Fibroblast of skin of left biceps (primary cell): ENCODE measurements around the gene ARMC2.
"Not testable (repeated sequence)": the region's sequence is repeated elsewhere in the genome, so short reads cannot be mapped to it uniquely, and the experiment has no call there.

Experiments used
- DNase-seq, 2 experiments: peaks; one replicate each; pipeline ENCODE4 v3.0.0-alpha.2; 2013; ENCODE audit warnings: low read depth in 2 of 2

Gene ARMC2, protein sequence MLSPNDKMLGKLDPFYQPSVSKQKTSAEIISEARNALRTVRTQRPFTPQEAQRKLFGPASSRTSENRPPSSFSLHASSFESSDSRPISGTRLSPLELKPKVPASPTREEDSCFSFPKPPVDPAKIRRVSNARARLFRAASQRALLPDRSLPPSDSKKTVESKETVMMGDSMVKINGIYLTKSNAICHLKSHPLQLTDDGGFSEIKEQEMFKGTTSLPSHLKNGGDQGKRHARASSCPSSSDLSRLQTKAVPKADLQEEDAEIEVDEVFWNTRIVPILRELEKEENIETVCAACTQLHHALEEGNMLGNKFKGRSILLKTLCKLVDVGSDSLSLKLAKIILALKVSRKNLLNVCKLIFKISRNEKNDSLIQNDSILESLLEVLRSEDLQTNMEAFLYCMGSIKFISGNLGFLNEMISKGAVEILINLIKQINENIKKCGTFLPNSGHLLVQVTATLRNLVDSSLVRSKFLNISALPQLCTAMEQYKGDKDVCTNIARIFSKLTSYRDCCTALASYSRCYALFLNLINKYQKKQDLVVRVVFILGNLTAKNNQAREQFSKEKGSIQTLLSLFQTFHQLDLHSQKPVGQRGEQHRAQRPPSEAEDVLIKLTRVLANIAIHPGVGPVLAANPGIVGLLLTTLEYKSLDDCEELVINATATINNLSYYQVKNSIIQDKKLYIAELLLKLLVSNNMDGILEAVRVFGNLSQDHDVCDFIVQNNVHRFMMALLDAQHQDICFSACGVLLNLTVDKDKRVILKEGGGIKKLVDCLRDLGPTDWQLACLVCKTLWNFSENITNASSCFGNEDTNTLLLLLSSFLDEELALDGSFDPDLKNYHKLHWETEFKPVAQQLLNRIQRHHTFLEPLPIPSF

DNA sequence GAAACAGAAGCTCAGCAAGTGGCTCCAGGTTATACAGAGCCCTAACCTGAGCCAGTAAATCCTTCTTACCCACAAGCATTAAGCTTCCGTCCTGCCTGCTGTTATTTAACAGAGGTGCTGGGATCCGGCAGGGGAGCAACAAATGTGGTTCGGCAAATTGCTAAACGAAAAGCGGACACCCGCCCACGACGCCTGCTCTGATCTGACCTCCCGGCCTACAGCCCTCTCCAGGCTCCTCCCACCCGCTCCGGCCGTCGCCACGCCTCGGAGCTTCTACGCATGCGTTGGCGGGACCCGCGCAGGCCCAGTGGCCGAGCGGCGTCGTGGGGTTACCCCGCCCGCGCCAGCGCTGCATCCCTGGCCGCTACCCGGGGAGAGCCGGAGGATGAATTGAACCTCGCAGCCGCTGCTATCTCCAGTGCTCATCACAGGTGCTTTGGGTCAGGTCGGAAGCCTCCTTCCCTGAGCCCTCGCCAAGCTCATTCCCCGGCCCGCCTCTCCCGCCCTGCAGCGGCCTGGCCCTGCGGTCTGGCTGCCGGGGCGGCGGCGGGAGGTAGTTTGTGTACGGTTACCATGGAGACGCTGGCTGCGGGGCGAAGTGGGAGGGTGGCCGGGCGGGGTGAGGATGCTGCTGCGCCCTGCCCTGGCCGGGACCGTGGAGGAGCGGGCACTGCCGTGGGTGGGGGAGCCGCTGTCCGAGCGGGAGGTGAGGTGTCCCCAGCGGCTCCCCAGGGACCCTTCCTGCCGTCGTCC is at the start of gene ARMC2:
ARMC2 (plus strand) TSS at position 307 of the 753 bp plus-strand sequence. CDS start 5,846 bp downstream, outside the sequence.
- DNase-seq, result peak; percentile 53 to 60

DNA sequence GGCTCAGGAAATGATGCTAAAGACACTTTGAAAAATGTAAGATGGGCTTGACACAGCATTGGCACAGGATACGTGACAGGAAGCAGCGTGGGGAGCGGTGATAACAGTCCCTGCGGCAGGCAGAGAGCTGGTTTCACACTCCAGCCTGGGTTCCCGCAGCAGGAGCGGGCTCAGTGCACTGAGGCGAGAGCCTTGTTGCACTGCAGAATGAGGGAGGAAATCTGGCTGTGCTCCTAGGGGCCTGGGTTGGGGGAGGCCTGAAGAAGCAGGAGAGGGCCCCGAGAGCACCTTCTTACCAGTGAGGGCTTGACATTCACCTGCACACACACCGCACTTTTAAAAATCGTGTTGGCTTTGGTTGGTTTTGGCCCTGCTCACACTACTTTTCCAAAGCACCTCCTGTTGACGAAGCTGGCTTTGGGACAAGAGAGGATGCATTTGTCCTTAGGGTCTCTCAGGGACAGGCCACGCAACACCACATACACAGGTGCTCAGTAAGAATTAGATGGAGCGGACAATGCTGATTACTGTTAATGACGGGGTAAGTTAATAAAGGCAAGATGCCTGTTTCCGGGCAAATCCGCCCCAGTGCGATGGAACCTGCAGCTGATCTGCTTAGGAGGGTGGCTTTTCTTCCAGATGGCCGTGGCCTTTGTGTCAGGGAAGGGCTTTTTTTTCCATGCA is 49.4 kb upstream of the ARMC2 start:
- DNase-seq, result no peak

DNA sequence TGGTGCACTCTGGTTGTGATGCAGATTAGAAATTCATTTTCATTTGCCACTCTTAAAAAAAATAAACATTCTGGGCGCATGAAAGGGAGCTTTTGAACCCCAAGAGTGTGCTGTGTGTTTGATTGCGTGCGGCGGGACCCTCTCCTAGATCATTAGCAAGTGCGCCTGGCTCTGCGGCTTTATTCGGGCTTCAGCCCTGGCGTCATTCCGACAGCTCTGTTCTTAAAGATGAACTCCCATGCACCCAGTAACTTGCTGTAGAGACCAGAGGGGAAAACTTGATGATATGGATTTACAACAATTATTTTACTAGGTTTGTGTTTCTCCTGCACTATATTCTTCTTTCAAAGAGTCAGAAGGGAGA is 48.9 kb upstream of the ARMC2 start:
- DNase-seq, result no peak

DNA sequence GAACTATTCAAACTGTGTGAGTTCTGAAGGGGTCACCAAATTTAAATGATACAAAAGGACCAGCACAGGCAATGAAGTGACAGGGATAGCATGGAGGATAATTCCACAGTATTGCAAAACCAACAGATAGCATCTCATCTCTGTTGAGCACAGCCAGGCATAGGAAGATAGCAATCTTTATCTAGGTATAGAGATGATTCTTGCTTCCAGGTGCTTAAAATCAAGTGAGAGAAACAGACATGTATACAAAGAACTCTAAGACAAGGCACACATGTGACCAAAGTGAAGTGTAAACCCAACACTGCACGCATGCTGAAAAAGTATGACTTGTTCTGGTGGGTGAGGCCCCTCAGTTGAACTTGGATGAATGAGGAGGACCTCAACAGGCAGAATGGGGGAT is 48.4 kb upstream of the ARMC2 start:
- DNase-seq, result no peak

DNA sequence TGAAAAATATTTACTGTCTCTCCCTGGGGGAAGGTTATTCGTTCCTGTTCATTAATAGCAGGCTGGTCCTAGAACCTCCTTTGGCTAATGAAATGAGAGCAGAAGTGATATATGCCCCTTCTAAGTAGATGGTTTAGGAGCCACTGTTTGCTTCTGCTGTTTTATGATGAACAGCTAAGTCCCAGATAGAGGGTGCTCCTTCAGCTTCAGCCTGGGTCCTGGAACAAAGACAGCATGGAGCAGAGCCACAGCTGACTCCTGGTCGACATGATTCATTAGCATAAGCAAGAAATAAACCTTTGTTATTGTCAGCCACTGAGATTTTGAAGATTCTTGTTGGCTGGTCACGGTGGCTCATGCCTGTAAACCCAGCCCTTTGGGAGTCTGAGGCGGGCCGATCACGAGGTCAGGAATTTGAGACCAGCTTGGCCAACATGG is 47.8 kb upstream of the ARMC2 start:
- DNase-seq, result no peak

DNA sequence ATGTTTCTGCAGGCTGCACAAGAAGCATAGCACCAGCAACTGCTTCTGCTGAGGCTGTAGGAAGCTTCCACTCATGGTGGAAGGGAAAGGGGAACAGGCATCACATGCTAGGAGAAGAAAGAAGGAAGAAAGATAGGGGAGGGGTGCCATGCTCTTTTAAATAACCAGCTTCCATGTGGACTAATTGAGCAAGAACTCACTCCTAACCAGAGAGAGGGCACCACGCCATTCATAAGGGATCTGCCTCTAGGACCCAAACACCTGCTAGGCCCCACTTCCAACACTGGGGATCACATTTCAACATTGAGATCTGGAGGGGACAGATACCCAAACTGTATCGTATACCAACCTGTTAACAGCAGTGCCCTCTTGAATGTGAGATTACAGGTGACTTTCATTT is 46.9 kb upstream of the ARMC2 start:
- no peak for DNase-seq

DNA sequence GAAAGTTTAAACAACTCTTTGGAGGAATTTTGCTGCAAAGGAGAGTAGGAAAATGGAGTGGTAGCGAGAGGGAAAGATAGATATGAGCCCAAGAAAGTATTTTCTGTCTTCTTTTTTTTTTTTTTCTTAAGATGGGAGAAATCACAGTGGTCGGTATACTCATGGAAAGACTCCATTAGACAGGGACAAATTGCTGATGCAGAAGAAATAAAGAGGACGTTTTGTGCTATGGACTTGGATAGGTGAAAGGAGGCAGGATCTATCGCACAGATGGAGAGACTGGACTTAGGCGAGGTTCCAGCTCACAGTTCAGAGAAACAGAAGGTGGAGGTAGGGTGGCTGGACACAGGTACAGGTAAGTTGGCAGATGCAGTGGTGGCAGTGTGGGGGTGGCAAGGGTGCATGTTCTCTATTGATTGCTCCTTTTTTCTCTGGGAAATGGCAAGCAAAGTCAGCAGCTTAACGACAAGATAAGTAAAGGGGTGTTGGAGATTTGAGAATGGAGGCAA is 44.2 kb upstream of the ARMC2 start:
- DNase-seq, result no peak

DNA sequence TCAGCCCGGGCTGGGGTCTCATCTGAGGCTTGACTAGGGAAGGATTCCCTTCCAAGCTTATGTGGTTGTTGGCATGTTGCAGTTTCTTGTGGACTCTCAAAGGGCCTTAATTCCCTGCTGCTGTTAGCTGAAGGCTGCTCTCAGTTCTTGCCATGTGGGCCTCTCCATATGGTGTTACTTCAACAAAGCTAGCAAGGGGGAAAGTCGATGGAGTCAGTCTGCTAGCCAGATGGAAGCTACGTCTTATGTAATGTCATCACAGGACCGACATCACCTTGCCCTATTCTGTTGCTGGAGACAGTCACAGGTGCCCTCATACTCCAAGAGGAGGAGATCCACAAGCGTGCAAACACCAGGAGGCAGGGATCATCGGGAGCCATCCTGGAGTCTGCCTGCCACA is 43.3 kb upstream of the ARMC2 start:
- no peak for DNase-seq

DNA sequence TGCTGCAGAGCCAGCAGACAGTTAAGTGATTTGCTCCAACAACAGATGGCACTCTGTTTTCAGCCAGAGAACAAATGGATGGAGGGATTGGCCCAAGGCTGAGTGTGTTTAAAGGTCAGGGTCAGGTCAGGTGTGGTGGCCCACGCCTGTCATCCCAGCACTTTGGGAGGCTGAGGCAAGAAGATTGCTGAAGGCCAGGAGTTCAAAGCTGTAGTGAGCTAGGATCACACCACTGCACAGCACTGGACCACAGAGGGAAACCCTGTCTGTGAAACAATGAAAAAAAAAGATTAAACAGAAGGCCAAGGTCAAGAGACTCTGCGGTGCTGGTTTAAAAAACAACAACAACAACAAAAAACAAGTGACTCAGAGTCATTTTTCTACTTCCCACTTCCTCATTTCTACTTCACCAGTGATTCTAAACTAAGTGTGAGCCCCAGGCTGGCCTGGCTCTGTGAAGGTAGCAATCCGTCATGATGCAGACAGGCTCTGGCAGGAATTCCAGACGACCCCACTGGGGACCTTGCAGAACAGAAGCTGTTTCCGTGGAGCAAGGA is 42.5 kb upstream of the ARMC2 start:
- DNase-seq, result no peak

DNA sequence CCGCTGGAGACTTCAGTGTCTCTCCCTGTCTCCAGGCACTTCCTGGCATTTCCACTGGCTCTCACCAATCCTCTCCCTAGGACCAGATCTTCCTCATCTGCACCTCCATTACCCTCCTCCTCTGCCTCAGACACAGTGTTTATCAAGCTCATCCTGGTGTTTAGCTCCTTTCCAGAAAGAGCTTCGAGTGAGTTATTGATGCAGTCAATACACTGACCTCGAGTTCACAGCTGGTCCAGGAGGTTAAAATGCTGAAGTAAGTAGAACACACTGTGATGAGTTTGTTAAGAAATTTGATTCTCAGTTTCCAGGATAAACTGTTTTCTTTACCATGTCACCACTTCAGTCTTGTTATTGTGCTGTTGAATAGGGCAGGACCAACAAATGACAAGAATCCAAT is 42.1 kb upstream of the ARMC2 start:
- no peak for DNase-seq

DNA sequence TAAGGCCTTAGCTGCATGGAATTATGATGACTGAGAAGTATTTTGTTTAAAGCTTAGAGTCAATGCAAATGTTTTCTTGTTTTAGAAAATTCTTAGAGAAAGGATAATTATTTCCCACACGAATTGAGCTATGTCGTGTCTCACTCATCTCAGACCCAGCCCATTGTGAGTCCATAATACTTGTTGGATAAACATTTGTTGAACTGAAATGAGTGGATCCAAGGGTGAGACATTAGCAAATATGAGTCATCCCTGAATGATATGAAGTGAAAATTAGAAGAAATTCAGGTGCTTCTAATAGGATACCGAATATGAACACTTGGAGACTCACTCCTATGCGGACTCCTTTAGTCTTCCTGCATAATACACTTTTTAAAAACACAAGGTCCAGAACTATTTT is 41.6 kb upstream of the ARMC2 start:
- DNase-seq, result no peak

DNA sequence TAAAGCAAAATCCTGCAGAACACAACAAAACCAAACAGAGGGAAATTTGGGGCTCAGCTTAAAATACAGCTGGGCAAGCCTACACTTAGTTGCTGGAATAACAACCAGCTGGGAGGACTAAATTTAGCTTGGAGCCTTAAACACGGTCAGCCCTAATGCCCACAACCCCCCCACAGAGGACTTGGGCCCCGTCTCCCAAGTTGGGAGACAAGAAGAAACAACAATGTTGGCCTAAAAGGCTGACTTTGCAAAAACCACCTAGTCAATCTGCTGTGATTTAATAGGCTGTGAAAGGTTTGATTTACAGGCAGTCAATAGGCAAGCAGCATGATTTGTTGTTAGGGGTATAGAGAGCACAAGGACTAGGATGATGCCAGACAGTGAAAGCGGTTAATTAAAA is 40.3 kb upstream of the ARMC2 start:
- no peak for DNase-seq

DNA sequence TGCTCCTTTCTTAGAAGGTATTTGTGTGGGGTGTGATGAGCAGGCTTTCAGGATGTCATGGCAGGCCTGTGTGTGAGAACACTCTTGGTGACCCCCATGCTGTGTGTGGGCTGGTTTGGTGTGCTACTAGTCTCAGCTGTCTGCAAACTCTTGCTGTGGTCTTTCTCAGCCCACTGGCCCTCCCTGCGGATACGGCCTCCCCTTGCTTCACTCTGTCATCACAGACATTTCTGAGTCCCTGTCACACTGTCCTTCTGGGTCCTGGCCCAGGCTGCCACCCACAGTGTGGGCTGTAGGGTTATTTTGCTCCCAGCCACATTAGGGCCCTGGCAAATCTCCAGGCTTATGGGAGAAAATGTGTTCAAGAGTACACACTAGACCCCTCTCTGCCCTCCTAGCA is 39.0 kb upstream of the ARMC2 start:
- DNase-seq, result no peak

DNA sequence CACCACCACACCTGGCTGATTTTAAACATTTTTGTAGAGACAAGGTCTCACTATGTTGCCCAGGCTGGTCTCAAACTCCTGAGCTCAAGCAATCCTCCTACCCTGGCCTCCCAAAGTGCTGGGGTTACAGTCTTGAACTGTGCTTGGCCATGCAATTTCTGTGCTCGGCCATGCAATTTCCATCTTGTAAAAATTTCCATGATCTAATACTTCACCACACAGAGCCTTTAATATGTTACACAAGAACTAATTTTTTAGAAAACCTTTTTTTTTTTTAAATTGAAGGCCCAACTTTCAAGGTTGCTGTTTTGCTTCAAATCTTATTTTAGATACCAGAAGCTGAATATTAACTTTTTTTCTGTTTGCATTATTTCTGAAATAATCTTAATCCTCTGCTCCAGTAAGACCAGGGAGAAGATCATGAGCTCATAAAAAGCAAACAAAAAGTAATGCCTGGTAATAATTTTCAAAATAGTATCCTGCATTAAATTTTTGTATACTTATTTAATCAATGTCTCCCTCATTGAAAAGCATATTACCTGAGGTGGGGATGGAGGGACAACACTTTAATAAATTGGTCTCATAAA is 38.1 kb upstream of the ARMC2 start:
- DNase-seq, result no peak

DNA sequence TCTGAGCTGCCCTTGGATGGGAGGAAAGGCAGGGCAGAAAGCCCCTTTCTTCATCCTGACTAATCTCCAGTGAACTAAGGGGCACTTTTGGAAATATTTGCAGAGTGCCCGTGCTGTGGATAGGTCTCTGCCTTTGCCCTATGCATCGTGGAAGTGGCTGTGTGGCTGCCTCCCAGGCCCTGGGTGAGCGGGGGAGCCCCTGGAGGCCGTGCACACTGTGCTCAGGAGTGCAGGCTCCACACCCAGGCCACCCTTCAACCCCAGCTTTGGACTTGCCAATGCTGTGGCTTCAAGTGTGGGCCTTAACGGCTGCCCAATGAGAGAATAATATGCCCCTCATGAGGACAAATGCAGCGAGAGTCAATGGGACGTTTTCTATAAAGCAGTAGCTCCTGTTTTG is 36.7 kb upstream of the ARMC2 start:
- DNase-seq, result no peak

DNA sequence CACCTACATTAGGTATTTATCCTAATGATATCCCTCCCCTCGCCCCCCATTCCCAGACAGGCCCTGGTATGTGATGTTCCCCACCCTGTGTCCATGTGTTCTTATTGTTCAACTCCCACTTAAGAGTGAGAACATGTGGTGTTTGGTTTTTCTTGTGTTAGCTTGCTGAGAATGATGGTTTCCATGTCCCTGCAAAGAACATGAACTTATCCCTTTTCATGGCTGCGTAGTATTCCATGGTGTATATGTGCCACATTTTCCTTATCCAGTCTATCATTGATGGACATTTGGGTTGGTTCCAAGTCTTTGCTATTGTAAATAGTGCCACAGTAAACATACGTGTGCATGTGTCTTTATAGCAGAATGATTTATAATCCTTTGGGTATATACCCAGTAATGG is 35.0 kb upstream of the ARMC2 start:
- DNase-seq, result not testable (repeated sequence)

DNA sequence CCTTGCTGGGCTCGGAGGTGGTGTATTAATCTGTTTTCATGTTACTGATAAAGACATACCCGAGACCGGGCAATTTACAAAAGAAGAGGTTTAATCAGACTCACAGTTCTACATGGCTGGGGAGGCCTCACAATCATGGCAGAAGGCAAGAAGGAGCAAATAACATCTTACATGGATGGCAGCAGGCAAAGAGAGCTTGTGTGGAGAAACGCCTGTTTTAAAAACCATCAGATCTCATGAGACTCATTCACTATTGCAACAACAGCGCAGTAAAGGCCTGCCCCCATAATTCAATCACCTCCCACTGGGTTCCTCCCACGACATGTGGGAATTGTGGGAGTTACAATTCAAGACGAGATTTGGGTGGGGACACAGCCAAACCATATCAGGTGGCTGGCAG is 30.9 kb upstream of the ARMC2 start:
- DNase-seq, result not testable (repeated sequence)

DNA sequence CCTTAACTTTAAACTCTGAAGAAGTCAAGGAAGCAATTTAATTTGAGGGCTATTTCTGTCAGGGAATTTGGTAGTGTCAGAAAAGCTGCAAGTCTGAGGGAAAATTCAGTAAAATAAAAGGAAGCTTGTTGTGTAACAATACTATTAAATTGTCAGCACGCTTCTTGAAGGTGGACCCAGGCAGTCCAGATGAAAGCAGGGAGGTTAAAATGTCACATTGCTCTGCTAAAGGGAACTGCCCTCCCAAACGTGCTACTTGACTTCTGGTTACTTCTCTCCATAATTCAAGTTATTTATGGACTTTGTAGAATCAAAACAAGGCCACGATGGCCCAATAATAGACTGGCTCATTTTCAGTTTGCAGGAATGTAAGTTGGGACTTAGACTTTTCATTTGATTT is 28.2 kb upstream of the ARMC2 start:
- DNase-seq, result no peak

DNA sequence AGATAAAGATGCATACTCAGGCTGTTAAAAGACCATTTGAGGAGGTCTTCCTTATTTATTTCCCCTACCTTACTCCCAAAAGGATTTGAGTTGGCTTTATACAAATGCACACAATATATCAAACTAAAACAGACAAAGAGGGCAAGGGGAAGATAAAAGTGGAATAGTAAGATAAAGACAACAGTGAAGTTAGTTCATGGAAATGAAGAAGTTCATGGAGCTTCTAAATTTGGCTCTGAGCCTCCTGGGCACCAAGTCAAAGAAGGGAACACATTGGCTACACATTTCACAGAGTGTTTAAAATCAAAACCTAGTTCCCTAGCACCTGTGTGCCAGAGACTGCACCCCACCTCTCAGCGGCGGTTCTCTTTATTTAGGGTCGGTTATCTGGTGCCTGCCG is 25.8 kb upstream of the ARMC2 start:
- DNase-seq, result no peak

DNA sequence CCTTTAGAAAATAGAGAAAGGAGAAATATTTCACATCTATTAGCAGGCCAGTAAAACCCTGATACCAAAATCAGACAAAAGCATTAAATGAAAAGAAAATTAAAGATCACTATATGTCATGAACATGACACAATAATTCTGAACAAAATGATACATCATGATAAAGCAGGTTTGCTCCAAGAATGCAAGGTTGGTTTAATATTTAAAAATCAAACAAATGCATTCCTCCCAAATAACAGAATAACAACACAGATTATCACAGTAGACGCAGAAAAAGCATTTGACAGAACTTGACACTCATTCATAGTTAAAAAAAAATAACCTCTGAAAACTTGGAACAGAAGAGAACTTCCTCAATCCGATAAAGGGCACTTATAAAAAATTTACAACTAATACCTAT is 22.9 kb upstream of the ARMC2 start:
- DNase-seq, result no peak

DNA sequence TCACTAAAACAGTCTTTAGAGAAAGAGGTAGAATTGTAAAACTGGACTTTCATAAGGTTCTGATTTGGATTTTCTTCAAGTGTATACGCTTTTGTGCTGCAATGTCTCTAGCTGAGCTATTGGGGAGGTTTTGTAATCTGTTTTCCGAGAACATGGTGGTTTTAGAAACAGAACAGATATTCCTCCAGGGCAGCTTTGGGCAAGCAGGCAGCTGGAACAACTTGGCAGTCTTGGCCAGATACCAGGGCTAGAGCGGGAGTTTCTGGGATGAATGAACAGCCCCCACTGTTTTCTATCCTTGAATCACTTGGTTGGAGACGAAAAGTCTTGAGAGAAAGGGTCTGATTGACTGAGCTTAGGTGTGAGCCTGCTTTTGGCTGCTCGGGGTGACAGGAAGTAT is 17.1 kb upstream of the ARMC2 start:
- no peak for DNase-seq
